Lung (tissue), 12 donors: ENCODE measurements around the gene AKAP6. TPM values are rescaled to one million over a fixed set of nuclear protein-coding genes. Genes with fewer than 3 reads are reported as not detected.

Experiments
- ATAC-seq: fragments of 200-7000 bp; cut with Tn5 transposase; one replicate; pipeline ENCODE4 v1.9.1; 2020; ENCODE audit warnings: moderate number of reproducible peaks; ENCODE audit not compliant: insufficient read depth, low FRiP score
- DNase-seq, 3 donors: peaks; one replicate each; pipeline ENCODE4 v3.0.0-alpha.2; 2013 to 2017
- H3K27ac ChIP-seq, 2 donors: one replicate each; pipeline ENCODE4 v1.5.1; 2013; ENCODE audit warnings: mild to moderate bottlenecking in 2 of 2, moderate library complexity in 2 of 2, control low read depth in 1 of 2, inconsistent platforms in 1 of 2, low read depth in 1 of 2, low read length in 1 of 2
- H3K27me3 ChIP-seq, 3 donors: one replicate each; pipeline ENCODE4 v1.5.1; 2013; ENCODE audit warnings: low read length in 2 of 3; ENCODE audit not compliant: control insufficient read depth in 3 of 3, insufficient read depth in 3 of 3
- H3K36me3 ChIP-seq, 4 donors: one replicate each; pipeline ENCODE4 v1.5.1; 2013; ENCODE audit warnings: low read length in 4 of 4, mild to moderate bottlenecking in 1 of 4, moderate library complexity in 1 of 4; ENCODE audit not compliant: control insufficient read depth in 4 of 4, insufficient read depth in 4 of 4
- H3K4me1 ChIP-seq, 5 donors: one replicate each; pipeline ENCODE4 v1.5.1; 2013; ENCODE audit warnings: low read length in 5 of 5, mild to moderate bottlenecking in 2 of 5, moderate library complexity in 1 of 5; ENCODE audit not compliant: control insufficient read depth in 5 of 5, insufficient read depth in 5 of 5
- H3K4me3 ChIP-seq: one replicate; pipeline ENCODE4 v1.5.1; 2013; ENCODE audit warnings: mild to moderate bottlenecking, control low read depth, moderate library complexity
- H3K9ac ChIP-seq, 2 donors: one replicate each; pipeline ENCODE4 v1.5.1; 2013; ENCODE audit warnings: low read length in 2 of 2, control low read depth in 1 of 2; ENCODE audit not compliant: insufficient read depth in 1 of 2
- H3K9me3 ChIP-seq, 4 donors: one replicate each; pipeline ENCODE4 v1.5.1; 2013; ENCODE audit warnings: low read length in 3 of 4, mild to moderate bottlenecking in 1 of 4, moderate library complexity in 1 of 4; ENCODE audit not compliant: control insufficient read depth in 4 of 4, insufficient read depth in 3 of 4
- CTCF ChIP-seq: IDR thresholded peaks from 2 replicates; pipeline ENCODE4 v1.5.1; 2012; ENCODE audit warnings: mild to moderate bottlenecking; ENCODE audit errors: control extremely low read depth, extremely low read depth
- WGBS, 2 donors: extraction: QIAGEN DNeasy Blood & Tissue Kit; methylation state at CpG; one replicate each; pipeline ENCODE4 v1.1.7; 2013; 5-methylcytosine and 5-hydroxymethylcytosine counted together
- polyA plus RNA-seq, 2 donors: library from polyadenylated mRNA; stranded (reverse); fragments of 200-250 nt; gene quantifications; one replicate each; pipeline ENCODE4 v1.2.1, GENCODE V29; 2013
- total RNA-seq, 2 donors: library from RNA; depleted of rRNA in 1 of 2; stranded (reverse); fragments of >200 nt in 1 of 2; gene quantifications; one replicate each; pipeline ENCODE4 v1.2.1, GENCODE V29; 2014 to 2021
- donor health status: control.
- donor health status: control.
- donor health status: Bipolar disorder and iron deficiency.
- donor health status: healthy.
- donor health status: DM: yes; HTN: yes; CAD: no.

AKAP6 gene
- total and polyA plus RNA-seq, 4 donors = 1.5 to 27.1 (median 7.7) TPM

DNA sequence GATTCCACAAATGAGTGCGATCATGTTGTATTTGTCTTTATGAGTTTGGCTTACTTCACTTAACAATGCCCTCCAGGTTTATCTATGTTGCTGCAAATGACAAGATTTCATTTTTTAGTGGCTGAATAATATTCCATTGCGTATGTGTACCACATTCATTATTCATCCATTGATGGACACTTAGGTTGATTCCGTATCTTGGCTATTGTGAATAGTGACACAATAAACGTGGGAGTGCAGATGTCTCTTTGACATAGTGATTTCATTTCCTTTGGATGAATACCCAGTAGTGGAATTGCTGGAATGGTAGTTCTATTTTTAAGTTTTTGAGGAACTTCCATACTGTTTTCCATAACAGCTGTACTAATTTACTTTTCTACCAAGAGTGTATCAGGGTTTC, 23.5 kb downstream of the AKAP6 start:
- 86% methylated on average over 4 of the region's 4 CpGs for WGBS, 2 donors
- no peak overlapping the region for H3K4me3 ChIP-seq
- no peaks in the 10 kb centered on the region for H3K36me3 ChIP-seq

DNA sequence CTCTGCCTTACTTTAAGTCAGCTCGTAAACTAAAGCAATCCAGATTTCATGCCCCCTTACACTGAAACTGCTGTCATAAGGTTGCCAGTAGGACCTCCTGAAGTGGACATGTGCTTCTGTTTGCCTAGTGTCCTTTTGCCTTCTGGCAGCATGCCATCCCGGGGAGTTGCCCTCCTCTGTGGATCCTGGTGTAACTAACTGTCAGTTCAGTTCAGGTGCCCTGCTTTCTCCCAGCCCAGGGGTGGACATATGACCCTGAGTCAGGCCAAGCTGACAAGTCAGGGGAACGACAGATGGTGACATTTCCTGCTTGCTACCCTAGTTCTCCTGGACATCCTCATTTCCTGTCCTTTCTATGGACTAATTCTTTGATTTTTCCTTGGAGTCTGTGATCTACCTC, 25.6 kb downstream of the AKAP6 start:
- H3K4me3 ChIP-seq = no peak overlapping the region
- no peaks in the 10 kb centered on the region for H3K4me1 ChIP-seq
- WGBS, 2 donors = 71 to 86% methylated on average over 3 of the region's 3 CpGs
- no peak for TF ChIP-seq CTCF
- H3K27ac ChIP-seq = no peak overlapping the region
- H3K27me3 ChIP-seq = no peaks in the 10 kb centered on the region
- H3K9me3 ChIP-seq = no peaks in the 10 kb centered on the region
- no peaks in the 10 kb centered on the region for H3K36me3 ChIP-seq
- DNase-seq (no peak), ATAC-seq (no peak)
- H3K9ac ChIP-seq = no peak overlapping the region

More for the DNA sequence above, 23.5 kb downstream of the AKAP6 start:
- DNase-seq (no peak), ATAC-seq (no peak)
- Histone ChIP-seq H3K9ac (no peak overlapping the region), H3K4me1 (no peaks in the 10 kb centered on the region), H3K27me3 (no peaks in the 10 kb centered on the region), H3K9me3 (no peaks in the 10 kb centered on the region), H3K27ac (no peak overlapping the region)
- TF ChIP-seq CTCF = no peak

DNA sequence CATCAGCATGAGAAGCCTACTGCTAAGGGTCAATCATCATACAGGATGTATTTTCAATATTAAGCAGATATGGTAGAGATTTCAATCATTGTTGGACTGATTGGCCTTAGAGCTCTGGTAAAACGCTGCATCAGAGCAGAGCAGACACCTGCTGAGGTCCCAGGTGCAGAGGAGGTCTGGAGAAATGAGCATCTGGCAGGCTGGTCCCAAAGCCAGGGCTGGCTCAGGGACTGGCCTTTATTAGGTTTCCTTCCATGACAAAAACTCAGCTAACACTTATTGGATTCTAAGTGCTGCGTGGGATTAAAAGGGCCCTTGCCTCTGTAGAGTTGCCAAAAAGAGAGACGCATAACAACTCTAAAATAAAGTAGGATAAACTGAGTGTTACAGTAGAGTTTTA, 29.7 kb downstream of the AKAP6 start:
- WGBS, 2 donors = 72 to 83% methylated on average over 3 of the region's 3 CpGs
- H3K27ac ChIP-seq = no peak overlapping the region
- no peak overlapping the region for H3K9ac ChIP-seq
- peak in 1 of 3 donors; percentile 50 for DNase-seq
- no peak for ATAC-seq
- no peaks in the 10 kb centered on the region for H3K36me3 ChIP-seq
- no peaks in the 10 kb centered on the region for H3K27me3 ChIP-seq
- no peak for TF ChIP-seq CTCF
- peaks cover 0 to 6% (median 0%) of the 10 kb centered on the region in 5 donors for H3K4me1 ChIP-seq
- no peaks in the 10 kb centered on the region for H3K9me3 ChIP-seq
- no peak overlapping the region for H3K4me3 ChIP-seq

GRCh38 chr14:32361674-32362073, 32.6 kb downstream of the AKAP6 start:
- WGBS, 2 donors = 99 to 100% methylated on average over 2 of the region's 2 CpGs

More at GRCh38 chr14:32361674-32362073, 32.6 kb downstream of the AKAP6 start:
- no peak overlapping the region for H3K4me3 ChIP-seq
- DNase-seq = no peak
- no peak for ATAC-seq
- no peak overlapping the region for H3K9ac ChIP-seq
- no peak for TF ChIP-seq CTCF
- no peaks in the 10 kb centered on the region for H3K9me3 ChIP-seq
- no peak overlapping the region for H3K27ac ChIP-seq
- H3K4me1 ChIP-seq = peaks cover 0 to 10% (median 9%) of the 10 kb centered on the region in 5 donors
- H3K36me3 ChIP-seq = no peaks in the 10 kb centered on the region
- no peaks in the 10 kb centered on the region for H3K27me3 ChIP-seq
